Breast epithelium (tissue), 3 donors: ENCODE data around the gene MPP2.

Experiments used
- CTCF ChIP-seq, 3 donors: fragments of 450-650 bp; IDR thresholded peaks; one replicate each; pipeline ENCODE4 v1.5.1; 2016 to 2017; ENCODE audit warnings: antibody characterized with exemption in 3 of 3, mild to moderate bottlenecking in 3 of 3, moderate library complexity in 3 of 3
- POLR2A ChIP-seq: fragments of 450-650 bp; IDR thresholded peaks from one replicate; pipeline ENCODE4 v1.6.1; 2016; ENCODE audit warnings: antibody characterized with exemption, mild to moderate bottlenecking, moderate library complexity
- POLR2AphosphoS5 ChIP-seq, 3 donors: sonication (generic); formaldehyde crosslinking; IDR thresholded peaks; one replicate each; pipeline ENCODE4 v1.6.1; 2017; ENCODE audit warnings: antibody characterized with exemption in 3 of 3

- no peak for TF ChIP-seq CTCF (IDR thresholded peaks at IDR 0.05)
- TF ChIP-seq POLR2AphosphoS5 (IDR thresholded peaks at IDR 0.05), result no peak
- no peak for TF ChIP-seq POLR2A
Observed at GRCh38 chr17:43913584-43913983, 6.2 kb upstream of the MPP2 start.
